ENCODE data around the gene RRAGD.

- TF ChIP-seq EZH2 (IDR thresholded peaks at IDR 0.05; ENCODE audit: insufficient read depth, poor library complexity, severe bottlenecking), result no peak
- no peak for TF ChIP-seq EZH2phosphoT487 (IDR thresholded peaks at IDR 0.05; ENCODE audit: insufficient read depth, low read depth)
Observed at GRCh38 chr6:89388846-89389245, 23.2 kb downstream of the RRAGD start.

Data from GM23248 (cell line).